Bronchial epithelial cell (primary cell): Measurements from ENCODE around the gene EP400. TPM values are rescaled to one million over a fixed set of nuclear protein-coding genes. Genes with fewer than 3 reads are reported as not detected.
A peak's percentile ranks its signal among the peaks of the same experiment; 100 is the strongest.

Experiments
- DNase-seq: peaks from one replicate; pipeline ENCODE4 v3.0.0-alpha.2; 2010; ENCODE audit warnings: low read depth
- FAIRE-seq: peaks from 2 replicates; lab custom pipeline; 2011; peaks lifted over from hg19 to GRCh38; lab: Jason Lieb, UNC
- H3K27me3 ChIP-seq: 2 replicates; pipeline ENCODE4 v1.5.1; 2011; ENCODE audit warnings: low read length; ENCODE audit not compliant: control insufficient read depth, insufficient read depth
- H3K36me3 ChIP-seq: 2 replicates; pipeline ENCODE4 v1.5.1; 2011; ENCODE audit warnings: low read length; ENCODE audit not compliant: control insufficient read depth, insufficient read depth
- H3K4me3 ChIP-seq: 2 replicates; pipeline ENCODE4 v1.5.1; 2011; ENCODE audit warnings: mild to moderate bottlenecking, low read depth, low read length, control low read depth
- total RNA-seq: library from RNA; depleted of rRNA; stranded (reverse); fragments of >200 nt; gene quantifications from 2 replicates; pipeline ENCODE4 v1.2.1, GENCODE V29; 2014
- TF ChIP-seq, protein P1 (sequence below): IDR thresholded peaks from 2 replicates; pipeline ENCODE4 v1.5.1; 2011; ENCODE audit warnings: mild to moderate bottlenecking, moderate library complexity, low read length, control low read depth, inconsistent platforms; ENCODE audit not compliant: insufficient read depth, severe bottlenecking

The EP400 gene
- total RNA-seq, 1 donor from 2014 or later = 5.8 TPM

- TF ChIP-seq, protein P1, sequence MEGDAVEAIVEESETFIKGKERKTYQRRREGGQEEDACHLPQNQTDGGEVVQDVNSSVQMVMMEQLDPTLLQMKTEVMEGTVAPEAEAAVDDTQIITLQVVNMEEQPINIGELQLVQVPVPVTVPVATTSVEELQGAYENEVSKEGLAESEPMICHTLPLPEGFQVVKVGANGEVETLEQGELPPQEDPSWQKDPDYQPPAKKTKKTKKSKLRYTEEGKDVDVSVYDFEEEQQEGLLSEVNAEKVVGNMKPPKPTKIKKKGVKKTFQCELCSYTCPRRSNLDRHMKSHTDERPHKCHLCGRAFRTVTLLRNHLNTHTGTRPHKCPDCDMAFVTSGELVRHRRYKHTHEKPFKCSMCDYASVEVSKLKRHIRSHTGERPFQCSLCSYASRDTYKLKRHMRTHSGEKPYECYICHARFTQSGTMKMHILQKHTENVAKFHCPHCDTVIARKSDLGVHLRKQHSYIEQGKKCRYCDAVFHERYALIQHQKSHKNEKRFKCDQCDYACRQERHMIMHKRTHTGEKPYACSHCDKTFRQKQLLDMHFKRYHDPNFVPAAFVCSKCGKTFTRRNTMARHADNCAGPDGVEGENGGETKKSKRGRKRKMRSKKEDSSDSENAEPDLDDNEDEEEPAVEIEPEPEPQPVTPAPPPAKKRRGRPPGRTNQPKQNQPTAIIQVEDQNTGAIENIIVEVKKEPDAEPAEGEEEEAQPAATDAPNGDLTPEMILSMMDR = no peak
- Histone ChIP-seq H3K36me3 (peaks cover 12% of the 10 kb centered on the region), H3K27me3 (no peaks in the 10 kb centered on the region), H3K4me3 (no peak overlapping the region)
- FAIRE-seq = no peak
- no peak for DNase-seq
These were observed 160.9 kb downstream of the EP400 start for GRCh38 chr12:132110677-132111076.

DNA sequence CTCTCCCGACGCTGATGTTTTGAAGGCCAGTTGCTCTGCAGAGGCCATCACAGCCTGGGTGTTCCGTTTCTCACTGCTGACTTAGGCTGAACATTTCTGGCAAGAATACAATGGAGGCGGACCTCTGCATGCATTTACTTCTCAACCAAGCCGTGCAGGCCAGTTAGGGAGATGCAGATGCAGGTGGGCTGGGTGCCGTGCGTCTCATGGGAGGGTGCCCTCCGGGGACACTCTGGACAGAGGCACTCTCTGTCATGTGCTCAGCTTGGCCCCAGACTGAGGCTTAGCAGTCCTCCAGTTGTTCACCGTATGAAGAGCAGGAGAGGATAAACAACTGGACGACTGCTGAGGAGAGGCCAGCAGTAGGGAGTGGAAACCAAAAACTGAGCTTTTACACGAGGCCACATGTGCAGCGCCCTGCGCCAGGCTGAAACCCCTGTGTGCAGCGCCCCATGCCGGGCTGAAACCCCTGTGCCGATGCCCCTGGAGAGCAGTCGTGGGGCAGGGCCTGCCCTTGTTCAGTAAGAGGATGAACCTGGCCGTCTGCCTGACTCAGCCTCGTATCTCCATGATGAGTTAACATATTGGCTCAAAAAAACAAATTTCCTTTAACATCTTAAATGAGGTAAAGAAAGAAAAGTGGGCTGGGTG is 162.0 kb downstream of the EP400 start:
- peaks cover 12% of the 10 kb centered on the region for H3K36me3 ChIP-seq
- H3K4me3 ChIP-seq = no peak overlapping the region
- DNase-seq (no peak), FAIRE-seq (peak; percentile 58)
- H3K27me3 ChIP-seq = no peaks in the 10 kb centered on the region
- TF ChIP-seq, protein P1 = no peak

DNA sequence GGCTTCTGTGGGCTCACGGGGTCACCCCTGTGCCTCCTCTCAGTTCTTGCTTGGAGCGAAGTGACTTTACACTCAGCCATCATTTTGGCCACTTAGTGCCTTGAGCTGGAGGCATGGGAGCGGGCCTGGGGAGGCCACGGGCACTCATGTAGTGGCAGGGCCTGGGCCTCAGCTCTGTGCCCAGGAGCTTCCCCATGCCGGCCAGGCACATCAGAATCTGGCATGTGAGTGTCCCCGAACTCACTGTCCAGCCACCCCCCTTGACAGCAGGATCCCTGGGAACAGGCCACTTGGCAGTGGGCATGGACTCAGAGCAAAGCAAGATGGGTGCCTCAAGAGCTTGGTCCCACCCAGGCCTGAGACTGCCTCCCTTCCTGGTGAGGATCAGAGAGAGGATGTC is 164.9 kb downstream of the EP400 start:
- Histone ChIP-seq H3K36me3 (peaks cover 13% of the 10 kb centered on the region), H3K27me3 (no peaks in the 10 kb centered on the region), H3K4me3 (no peak overlapping the region)
- no peak for FAIRE-seq
- TF ChIP-seq, protein P1 = no peak
- DNase-seq = no peak

GRCh38 chr12:132115500-132115899 is 165.8 kb downstream of the EP400 start:
- Histone ChIP-seq H3K36me3 (peaks cover 11% of the 10 kb centered on the region), H3K4me3 (no peak overlapping the region), H3K27me3 (no peaks in the 10 kb centered on the region)
- TF ChIP-seq, protein P1 = no peak
- FAIRE-seq = no peak
- DNase-seq = no peak

GRCh38 chr12:132116709-132117557 is 167.2 kb downstream of the EP400 start:
- TF ChIP-seq, protein P1 = no peak
- peaks cover 7% of the 10 kb centered on the region for H3K36me3 ChIP-seq
- H3K4me3 ChIP-seq = no peak overlapping the region
- FAIRE-seq = no peak
- no peak for DNase-seq
- no peaks in the 10 kb centered on the region for H3K27me3 ChIP-seq
